NCI-H146 (cell line): ENCODE data around the gene RFX2.
A peak's percentile ranks its signal among the peaks of the same experiment; 100 is the strongest.
"Not testable (repeated sequence)": the region's sequence is repeated elsewhere in the genome, so short reads cannot be mapped to it uniquely, and the experiment has no call there.

ENCODE experiments used
- DNase-seq: peaks from one replicate; lab custom pipeline; 2025; lab: John Stamatoyannopoulos, UW

RFX2 gene

DNA sequence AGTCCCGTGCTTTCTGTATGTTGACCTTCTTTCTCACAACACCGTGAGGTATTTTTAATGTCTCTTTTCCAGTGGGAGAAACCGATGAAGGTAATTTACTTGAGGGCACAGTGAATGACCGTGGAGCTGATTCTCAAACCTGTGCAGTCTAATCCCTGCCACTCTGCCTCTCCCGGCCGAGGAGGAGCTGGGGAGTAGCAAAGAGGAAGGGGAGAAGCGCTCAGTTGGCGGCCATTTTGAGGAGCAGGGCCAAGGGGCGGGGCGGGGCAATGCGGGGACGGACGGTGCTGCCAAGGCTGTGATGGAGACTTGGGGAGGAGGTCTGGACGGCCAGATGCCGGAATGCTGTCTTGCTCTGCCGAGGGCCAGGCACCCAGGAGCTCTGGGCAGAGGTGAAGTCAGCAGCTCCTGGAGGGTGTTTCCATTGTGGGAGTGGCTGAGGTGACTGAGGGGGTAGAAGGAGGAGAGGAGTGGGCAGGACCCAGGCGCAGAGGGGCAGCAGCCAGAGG lies 120.0 kb downstream of the RFX2 start:
- peak; percentile 42 for DNase-seq

DNA sequence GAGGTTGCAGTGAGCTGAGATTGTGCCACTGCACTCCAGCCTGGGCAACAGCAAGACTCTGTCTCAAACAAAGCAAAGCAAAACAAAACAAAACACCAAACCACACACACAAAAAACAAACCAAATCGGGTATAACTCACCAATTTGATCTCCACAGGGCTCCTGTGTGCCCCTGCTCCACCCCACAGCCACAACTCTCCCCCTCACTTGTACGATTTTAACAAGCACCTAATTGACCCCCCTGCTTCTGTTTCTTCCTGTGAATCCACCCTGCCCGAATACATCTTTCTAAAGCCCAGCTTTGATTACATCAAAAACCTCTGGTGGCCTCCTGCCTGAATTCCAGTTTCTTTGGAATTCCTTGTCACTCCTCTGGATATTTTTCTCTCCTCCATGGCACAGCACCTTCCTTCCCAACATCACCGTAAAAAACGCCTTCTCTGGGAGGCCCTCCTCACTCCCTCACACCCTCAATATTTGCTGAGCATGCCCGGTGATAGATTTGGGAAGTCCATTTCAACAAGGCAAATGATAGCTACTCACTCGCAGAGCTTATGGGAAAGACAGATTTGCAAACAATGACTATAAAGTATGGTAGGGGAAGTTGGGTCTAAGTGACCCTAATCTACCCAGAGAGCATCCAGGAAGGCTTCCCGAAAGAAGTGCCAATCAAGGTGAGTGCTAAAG lies 120.8 kb downstream of the RFX2 start:
- no peak for DNase-seq

GRCh38 chr19:5988517-5989387 lies 121.5 kb downstream of the RFX2 start:
- DNase-seq, result peak; percentile 30

DNA sequence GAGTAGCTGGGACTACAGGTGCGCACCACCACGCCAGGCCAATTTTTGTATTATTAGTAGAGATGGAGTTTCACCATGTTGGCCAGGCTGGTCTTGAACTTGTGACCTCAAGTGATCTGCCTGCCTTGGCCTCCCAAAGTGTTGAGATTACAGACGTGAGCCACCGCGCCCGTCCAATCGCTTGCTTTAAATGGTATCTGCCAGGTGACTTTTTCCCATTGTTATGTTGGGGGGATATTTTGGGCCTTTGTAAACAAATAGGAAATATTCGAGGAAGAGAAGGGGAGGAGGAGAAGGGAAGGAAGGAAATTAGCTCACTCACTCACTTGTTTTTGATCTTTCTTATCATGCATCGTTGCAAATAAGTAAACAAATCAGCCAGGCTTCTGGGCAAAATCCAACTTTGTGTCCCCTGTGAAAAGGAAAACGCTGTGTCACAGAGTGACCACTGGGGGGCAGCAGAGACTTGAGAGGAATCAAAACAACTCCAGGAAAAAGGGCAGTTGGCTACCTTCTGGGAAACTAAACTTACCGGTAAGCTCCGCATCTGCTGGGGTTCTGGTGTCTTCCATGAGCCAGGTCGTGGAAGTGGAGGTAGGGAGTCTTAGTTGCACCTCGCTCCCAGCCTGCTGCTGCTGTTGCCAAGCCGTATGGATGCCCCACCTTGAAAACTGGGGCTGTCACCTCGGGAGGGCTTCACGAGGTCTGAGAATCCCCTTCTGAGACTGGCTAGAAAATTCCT lies 123.1 kb downstream of the RFX2 start:
- peak; percentile 73 for DNase-seq

DNA sequence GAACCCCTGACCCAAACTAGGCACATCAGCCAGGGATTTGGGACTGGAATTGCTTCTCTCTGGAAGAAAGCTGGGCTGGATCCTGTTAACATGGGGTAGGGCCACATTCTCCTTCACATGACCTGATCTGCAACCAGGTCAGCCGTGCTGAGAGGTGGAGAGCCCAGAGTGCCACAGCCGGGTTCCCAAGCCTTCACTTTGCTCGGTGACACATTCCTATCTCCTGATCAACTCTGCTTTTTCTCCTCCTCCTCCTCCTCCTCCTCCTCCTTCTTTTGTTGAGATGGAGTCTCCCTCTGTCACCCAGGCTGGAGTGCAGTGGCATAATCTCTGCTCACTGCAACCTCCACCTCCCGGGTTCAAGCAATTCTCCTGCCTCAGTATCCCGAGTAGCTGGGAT lies 124.5 kb downstream of the RFX2 start:
- DNase-seq, result not testable (repeated sequence)

DNA sequence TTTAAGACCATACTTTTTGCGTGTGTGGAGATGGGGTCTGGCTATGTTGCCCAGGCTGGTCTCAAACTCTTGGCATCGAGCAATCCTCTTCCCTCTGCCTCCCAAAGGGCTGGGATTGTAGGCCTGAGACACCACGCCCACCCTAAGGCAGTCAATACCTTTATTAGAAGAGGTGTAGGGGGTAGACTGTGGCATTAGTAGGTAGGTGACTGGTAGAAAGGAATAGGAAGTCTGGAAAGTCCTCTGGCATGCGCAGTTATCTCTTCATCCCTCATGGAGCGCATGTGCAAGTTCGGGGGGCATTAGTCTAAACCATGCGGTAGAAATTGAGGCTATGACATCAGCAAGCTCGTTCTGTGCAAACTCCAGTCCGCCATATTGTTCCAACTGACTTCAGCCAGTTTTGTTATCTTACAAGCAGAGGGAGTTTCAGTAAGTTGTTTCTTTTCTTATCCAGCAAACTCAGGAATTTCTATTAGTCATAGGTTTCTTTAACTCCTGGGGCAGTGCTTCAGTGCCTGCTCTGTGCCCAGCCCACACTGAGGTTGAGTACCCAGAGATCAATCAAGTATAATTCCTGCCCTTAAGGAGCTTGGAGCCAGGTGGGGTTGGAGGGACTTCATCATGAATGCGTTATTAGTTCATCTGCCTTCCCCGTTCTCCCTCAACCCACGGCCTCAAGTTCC lies 125.1 kb downstream of the RFX2 start:
- no peak for DNase-seq

DNA sequence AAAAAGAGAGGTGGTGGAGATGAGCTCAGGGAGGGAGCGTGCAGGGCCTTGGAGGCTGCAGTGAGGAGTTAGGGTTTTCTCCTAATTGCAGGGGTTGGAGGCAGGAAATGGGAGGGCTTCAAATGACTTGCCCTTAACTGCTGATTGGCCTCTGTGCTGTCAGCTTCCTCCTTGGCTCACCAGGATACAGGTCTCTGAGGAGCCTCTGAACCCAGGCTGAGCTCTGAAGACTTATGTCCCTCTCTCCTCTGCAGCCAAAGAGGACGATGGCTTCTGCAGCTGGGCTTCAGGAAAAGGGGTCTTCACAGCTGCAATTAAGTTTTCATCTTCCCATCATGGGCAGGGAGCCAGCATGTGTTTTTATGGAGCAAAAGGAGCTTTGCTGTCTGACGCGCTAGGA lies 125.7 kb downstream of the RFX2 start:
- no peak for DNase-seq

DNA sequence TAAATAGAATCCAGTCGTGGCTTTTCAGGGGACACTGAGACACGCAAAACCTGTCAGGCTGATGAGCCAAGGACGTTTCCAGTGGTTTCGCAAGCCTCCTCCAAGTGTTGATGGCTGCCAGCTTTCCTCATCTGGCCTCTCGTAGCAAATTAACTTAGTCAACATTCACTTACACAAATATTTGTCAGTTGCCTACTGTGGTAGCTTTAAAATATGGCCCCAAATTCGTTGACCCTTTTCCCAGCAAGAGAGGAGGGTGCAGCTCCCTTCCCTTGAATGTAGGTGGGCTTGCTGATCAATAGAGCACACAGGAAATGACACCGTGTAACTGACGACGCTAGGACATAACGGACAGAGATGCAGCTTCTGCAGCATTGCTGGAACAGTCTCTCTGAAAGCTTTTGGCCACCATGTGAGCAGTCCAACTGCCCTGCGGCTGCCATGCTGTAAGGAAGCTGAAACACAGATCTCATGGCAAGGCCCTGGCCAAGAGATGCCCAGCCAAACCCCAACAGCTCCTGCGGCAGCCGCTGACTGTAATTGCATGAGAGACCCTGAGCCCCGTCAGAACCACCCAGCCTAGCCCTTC lies 126.8 kb downstream of the RFX2 start:
- DNase-seq, result no peak

GRCh38 chr19:5978606-5979552 lies 131.4 kb downstream of the RFX2 start:
- no peak for DNase-seq

DNA sequence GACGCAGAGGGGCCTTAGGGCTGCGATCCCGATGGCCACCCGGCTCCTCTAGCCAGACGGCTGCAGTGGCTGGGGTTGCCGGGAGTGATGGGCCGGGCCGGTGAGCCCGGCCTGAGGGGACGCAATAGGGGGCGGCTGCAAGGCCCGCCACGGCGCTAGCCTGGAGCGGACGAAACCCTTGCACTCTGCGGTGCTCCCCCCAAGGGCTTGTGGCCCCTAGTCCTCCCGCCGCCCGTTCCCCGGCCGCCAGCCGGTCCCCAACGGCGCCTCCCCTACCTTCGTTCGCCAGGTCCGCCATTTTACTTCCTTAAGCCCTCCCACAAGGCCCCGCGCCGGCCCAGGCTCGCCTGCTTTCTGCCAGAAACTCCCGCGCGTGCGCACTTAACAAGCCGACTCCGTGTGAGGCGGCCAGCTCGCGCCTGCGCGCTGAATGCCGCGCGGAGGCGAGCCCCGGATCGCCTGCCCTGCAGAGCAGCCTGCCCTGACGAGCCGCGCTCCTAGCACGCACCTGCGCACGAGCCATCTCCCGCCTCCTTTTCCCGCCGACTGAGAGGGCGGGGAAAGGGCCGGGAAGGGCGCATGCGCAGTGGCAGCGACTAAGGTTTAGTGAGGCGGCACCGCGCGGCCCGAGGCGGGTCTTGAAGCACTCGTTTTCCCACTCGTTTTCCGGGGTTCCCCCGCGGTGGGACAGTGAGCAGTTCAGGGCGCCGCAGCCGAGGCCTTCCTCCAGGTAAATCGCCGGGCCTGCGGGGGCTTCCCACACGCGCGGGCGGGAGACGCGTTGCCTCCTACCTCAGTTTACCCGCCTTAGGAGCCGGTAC lies 132.3 kb downstream of the RFX2 start, which contains the start of gene RANBP3:
Gene RANBP3 (minus strand): TSS at position 356 of the 821 bp plus-strand sequence. CDS start 58 bp downstream, at position 298.
- peak; percentile 97 for DNase-seq

DNA sequence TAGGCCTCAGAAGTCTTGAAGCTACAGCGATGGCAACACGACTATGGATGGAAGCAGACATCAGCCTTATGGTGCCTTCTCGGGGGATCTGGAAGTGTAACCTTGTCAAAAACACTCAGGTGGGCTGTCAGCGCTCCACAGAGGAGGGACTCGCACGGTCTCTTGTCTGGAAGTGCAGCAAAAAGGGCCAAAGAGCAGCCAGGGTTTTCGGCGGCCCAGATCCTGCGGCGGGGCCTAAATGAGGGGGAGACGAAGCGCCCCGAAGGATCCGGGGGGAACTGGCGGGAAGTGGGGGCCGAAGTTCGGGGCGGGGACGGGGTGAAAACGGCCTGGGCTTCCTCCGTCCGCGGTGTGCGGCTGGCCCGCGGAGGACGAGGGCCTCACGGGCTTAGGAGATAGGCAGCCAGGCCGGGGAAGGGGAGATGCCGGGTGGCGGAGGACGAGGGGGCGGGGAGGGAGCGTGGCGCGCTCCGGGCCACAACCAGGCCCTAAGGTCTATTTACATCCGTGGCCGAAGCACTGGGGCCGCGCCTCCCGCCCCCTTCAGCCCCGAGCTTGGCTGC lies 133.0 kb downstream of the RFX2 start:
- no peak for DNase-seq

- no peak for DNase-seq
Measured at GRCh38 chr19:5976768-5977167, 133.5 kb downstream of the RFX2 start.

DNA sequence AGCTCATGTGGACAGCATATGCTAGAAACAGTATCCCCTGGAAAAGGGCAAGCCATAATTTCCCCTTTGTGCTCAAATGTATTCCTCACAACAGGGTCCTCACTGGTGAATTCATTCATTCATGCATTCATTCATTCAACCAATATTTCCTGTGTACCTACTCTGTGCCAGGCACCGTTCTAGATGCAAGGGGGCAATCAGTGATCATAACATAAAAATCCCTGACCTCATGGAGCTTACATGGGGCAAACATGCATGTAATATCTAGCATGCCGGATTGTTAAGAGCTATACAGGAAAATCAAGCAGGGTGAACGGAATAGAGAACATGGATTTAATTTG lies 134.9 kb downstream of the RFX2 start:
- no peak for DNase-seq

- DNase-seq, result no peak
Measured at GRCh38 chr19:5974721-5975387, 135.4 kb downstream of the RFX2 start.

GRCh38 chr19:5973867-5974635 lies 136.2 kb downstream of the RFX2 start:
- no peak for DNase-seq

DNA sequence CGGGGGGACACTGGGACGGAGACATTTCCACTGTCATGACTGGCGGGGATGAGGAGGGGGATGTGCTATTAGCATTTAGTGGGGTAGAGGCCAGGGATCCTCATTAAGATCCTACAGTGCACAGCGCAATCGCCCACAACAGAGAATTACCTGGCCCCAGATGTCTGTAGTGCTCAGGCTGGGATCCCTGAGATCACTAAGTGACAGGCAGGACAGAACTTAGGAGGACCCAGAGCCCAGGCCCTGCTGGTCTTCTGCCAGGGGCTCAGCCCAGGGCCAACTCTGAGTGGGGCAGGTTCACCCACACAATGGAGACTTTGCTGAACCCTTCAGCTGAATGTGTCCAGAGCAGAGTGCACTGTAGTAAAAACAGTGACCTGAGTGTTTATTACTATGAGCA lies 136.9 kb downstream of the RFX2 start:
- DNase-seq, result no peak

DNA sequence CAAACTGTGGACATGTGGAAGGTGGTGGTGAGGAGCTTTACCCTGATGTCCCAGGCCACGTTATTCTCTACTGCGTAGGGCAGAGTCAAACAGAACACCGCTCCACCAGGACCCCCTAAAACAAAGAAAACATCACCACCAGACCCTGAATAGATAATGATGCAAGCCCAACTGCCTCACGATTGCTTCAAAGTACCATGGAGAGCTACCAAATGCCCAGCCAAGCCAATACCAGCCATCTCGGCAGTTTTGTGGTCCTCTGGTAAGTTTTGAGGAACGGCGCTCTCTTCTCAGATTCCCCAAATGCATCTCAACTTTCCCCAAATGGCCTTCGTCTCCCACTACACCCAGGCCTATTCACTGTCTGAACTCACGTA lies 138.0 kb downstream of the RFX2 start:
- DNase-seq, result no peak
